Large intestine (tissue), 3 donors: ENCODE measurements around the gene GPC5. TPM values are rescaled to one million over a fixed set of nuclear protein-coding genes. Genes with fewer than 3 reads are reported as not detected.

ENCODE experiments used
- DNase-seq, 2 donors: peaks; one replicate each; pipeline versions ENCODE4 v3.0.0 to v3.0.0-alpha.2; 2013
- H3K27ac ChIP-seq: one replicate; pipeline ENCODE4 v1.5.1; 2013; ENCODE audit warnings: low read length
- H3K27me3 ChIP-seq: 2 replicates; pipeline ENCODE4 v1.6.1; 2013; ENCODE audit warnings: low read length; ENCODE audit not compliant: control insufficient read depth, insufficient read depth
- H3K36me3 ChIP-seq: 2 replicates; pipeline ENCODE4 v1.6.1; 2013; ENCODE audit warnings: low read length; ENCODE audit not compliant: control insufficient read depth, insufficient read depth
- H3K4me1 ChIP-seq: one replicate; pipeline ENCODE4 v1.6.1; 2013; ENCODE audit warnings: low read length; ENCODE audit not compliant: control insufficient read depth, insufficient read depth
- H3K4me3 ChIP-seq: one replicate; pipeline ENCODE4 v1.5.1; 2013; ENCODE audit warnings: low read length
- H3K9me3 ChIP-seq: one replicate; pipeline ENCODE4 v1.6.1; 2013; ENCODE audit warnings: mild to moderate bottlenecking, low read depth, low read length, moderate library complexity; ENCODE audit not compliant: control insufficient read depth
- WGBS: methylation state at CpG from one replicate; pipeline ENCODE4 v1.1.5; 2013; ENCODE audit warnings: low lambda C conversion rate; ENCODE audit not compliant: insufficient coverage; 5-methylcytosine and 5-hydroxymethylcytosine counted together
- polyA plus RNA-seq: library from polyadenylated mRNA; unstranded; fragments of 120-200 nt; gene quantifications from one replicate; pipeline ENCODE4 v1.2.1, GENCODE V29; 2013

GPC5 gene
- polyA plus RNA-seq, 1 donor = 0.42 TPM

DNA sequence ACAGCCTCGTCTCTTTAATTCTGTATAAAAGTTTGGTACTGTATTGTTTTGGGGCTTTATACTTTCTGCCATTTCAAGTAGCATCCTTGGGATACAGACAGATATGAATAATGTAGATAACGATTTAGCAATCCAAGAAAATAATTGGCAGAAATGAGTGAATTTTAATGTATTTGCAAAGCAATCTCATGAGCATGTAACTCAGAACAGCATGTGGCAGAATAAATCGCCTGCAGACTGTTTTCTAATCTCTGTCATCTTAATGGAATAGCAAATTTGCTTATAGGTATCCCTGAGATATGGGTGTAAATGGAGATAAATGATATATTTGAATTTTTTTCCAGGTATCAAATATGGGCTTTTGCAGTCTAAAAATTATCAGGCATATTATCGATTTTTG lies 166.0 kb downstream of the GPC5 start:
- no peaks in the 10 kb centered on the region for H3K27me3 ChIP-seq
- no peaks in the 10 kb centered on the region for H3K4me1 ChIP-seq
- H3K9me3 ChIP-seq = no peaks in the 10 kb centered on the region
- H3K36me3 ChIP-seq = no peaks in the 10 kb centered on the region
- no peak for DNase-seq
- H3K4me3 ChIP-seq = no peak overlapping the region
- no peak overlapping the region for H3K27ac ChIP-seq
- 94% methylated on average over 2 of the region's 4 CpGs for WGBS

DNA sequence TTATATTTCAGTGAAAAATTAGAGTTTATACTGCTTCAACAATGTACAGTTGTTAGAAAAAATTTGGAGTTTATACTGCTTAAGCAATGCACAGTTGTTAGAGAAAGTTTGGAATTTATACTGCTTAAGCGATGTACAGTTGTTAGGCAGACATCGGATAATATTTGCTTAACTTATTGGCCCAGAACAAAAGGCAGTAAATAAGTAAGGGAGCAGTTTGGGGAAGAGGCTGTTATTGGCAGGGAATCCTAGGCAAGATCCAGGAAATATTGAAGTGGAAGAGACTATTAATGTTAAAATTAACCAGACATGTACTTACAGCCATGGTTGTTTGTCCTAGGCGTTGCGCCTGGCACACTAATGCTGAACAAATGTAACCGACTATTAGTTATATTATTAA lies 166.9 kb downstream of the GPC5 start:
- no peak overlapping the region for H3K4me3 ChIP-seq
- H3K27ac ChIP-seq = no peak overlapping the region
- H3K36me3 ChIP-seq = no peaks in the 10 kb centered on the region
- 56% methylated on average over 2 of the region's 5 CpGs for WGBS
- no peaks in the 10 kb centered on the region for H3K27me3 ChIP-seq
- no peak for DNase-seq
- H3K9me3 ChIP-seq = no peaks in the 10 kb centered on the region
- no peaks in the 10 kb centered on the region for H3K4me1 ChIP-seq

DNA sequence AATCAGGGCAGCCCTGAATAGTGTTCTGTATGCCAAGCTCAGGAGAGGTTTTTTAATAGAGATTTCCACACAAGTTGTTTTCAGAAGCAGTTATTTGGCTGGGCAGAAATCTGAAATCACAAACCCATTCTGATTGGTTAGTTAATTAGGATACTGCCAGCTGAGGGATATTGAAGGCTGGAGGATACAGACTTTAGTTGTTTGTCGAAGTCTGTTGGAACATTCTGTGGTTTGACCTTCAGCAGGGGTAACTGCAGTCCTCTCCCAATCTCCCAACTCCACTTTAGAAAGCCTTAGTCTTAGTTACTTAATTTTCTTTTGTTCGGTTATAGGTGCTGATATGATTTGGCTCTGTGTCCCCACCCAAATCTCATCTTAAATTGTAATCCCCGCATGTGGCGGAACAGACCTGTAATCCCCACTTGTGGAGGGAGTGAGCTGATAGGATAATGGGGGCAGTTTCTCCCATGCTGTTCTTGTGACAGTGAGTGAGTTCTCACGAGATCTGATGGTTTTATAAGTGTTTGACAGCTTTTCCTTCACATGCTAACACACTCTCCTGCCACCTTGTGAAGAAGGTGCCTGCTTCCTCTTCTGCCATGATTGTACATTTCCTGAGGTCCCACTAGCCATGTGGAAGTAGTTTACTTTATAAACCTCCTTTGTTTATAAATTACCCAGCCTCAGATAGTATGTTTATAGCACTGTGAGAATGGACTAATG lies 169.2 kb downstream of the GPC5 start:
- H3K27ac ChIP-seq = no peak overlapping the region
- DNase-seq = no peak
- 100% methylated on average over 1 of the region's 5 CpGs for WGBS
- no peaks in the 10 kb centered on the region for H3K27me3 ChIP-seq
- H3K9me3 ChIP-seq = no peaks in the 10 kb centered on the region
- no peaks in the 10 kb centered on the region for H3K36me3 ChIP-seq
- H3K4me3 ChIP-seq = no peak overlapping the region
- no peaks in the 10 kb centered on the region for H3K4me1 ChIP-seq

DNA sequence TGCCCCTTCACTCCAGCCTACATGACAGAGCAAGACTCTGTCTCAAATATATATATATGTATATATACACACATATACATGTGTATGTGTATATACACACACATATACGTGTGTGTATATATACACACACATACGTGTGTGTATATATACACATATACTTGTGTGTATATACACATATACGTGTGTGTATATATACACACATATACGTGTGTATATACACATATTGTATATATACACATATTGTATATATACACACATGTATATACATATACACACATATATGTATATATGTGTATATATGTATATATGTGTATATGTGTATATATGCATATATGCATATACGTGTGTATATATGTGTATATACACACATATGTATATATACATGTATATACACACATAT lies 173.3 kb downstream of the GPC5 start:
- no peak for DNase-seq
- Histone ChIP-seq H3K4me1 (no peaks in the 10 kb centered on the region), H3K36me3 (no peaks in the 10 kb centered on the region), H3K27me3 (no peaks in the 10 kb centered on the region), H3K9me3 (no peaks in the 10 kb centered on the region), H3K4me3 (no peak overlapping the region), H3K27ac (no peak overlapping the region)
- WGBS = no CpG with 5 or more reads among the region's 5 CpGs

DNA sequence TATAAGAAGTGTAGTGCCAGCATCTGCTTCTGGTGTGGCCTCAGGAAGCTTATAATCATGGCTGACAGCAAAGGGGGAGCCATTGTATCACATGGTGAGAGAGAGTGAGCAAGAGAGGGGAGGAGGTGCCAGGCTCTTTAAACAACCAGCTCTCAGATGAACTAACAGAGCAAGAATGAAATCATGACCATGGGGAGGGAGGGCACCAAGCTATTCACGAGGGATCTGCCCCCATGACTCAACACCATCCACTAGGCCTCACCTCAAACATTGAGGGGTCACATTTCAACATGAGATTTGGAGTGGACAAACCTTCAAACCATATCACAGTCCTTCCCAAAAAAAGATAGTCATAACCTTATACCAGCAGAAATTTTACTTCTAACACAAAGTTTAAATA lies 174.0 kb downstream of the GPC5 start:
- H3K27me3 ChIP-seq = no peaks in the 10 kb centered on the region
- DNase-seq = no peak
- WGBS = no CpG with 5 or more reads among the region's 1 CpG

DNA sequence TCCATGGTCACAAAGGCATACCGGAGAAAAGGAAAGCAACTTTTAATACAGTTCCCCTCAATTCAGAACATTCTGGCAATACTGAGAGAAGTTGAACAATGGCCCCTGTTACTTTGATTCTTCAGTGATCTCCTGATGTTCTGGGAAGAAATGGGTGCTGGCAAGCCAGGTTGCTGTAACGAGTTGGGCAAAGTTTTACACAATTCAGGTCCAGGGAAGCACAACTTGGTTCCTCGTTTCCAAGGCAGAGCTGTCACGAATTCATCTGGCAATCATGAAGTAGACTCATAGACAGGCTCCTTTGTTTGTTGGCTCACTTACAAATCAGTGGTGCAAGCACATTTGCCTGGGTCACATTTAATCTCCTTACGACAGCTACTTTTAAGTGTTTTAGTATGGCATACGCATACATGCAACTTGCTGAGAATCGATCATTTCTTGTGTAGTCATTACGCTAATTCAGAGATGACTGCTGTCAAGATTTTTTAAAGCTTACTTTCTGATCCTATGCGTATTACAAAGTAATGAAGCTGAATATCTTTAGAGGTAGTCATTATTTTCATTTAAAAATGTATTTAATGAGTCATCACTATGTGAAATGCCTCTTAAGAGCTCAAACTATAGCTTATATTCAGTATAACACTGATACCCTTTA lies 174.7 kb downstream of the GPC5 start:
- no peak for DNase-seq
- no peak overlapping the region for H3K4me3 ChIP-seq
- no peaks in the 10 kb centered on the region for H3K36me3 ChIP-seq
- no peaks in the 10 kb centered on the region for H3K4me1 ChIP-seq
- H3K27me3 ChIP-seq = no peaks in the 10 kb centered on the region
- no peaks in the 10 kb centered on the region for H3K9me3 ChIP-seq
- no peak overlapping the region for H3K27ac ChIP-seq
- WGBS = no CpG with 5 or more reads among the region's 9 CpGs

More for the DNA sequence above, 174.0 kb downstream of the GPC5 start:
- Histone ChIP-seq H3K36me3 (no peaks in the 10 kb centered on the region), H3K4me1 (no peaks in the 10 kb centered on the region), H3K27ac (no peak overlapping the region), H3K4me3 (no peak overlapping the region), H3K9me3 (no peaks in the 10 kb centered on the region)

DNA sequence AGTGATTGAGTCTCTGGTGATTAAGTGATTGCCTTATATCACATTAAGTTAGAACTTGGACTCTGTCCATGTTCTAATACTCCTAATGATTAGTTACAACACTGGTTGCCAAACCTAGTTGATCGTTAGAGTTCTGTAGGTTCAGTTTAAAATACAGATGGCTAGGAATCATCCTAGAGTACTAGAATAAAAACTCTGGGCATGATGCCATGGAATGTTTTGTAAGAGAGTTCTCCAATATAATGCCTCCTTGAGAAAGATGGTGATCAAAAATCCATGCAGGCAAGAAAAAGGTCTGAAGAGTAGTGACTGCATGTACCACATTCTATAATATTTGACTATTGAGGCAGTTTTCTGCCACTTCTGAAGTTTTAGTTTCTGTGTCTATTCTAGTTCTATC lies 176.3 kb downstream of the GPC5 start:
- H3K27me3 ChIP-seq = no peaks in the 10 kb centered on the region
- no peaks in the 10 kb centered on the region for H3K9me3 ChIP-seq
- DNase-seq = no peak
- WGBS = no CpG with 5 or more reads among the region's 1 CpG
- H3K4me1 ChIP-seq = no peaks in the 10 kb centered on the region
- H3K36me3 ChIP-seq = no peaks in the 10 kb centered on the region
- H3K27ac ChIP-seq = no peak overlapping the region
- H3K4me3 ChIP-seq = no peak overlapping the region

DNA sequence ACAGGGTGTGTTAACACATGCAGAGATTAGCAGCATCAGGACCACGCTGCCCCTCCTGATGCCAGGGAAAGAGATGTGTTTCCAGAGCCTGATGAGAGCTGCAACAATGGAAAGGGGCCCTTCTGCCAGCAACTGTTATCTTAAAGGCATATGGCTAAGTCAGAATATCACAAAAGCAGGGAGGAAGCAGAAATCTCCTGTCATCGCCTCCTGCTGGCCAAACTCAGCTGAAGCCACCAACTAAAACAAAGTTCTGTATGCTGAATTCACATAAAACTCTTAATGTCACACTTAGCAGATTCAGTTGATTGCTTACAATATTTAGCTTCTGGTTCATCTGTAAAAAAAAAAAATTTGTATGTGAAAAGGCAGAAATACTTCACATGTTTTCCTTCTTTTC lies 178.2 kb downstream of the GPC5 start:
- H3K27me3 ChIP-seq = no peaks in the 10 kb centered on the region
- H3K4me1 ChIP-seq = no peaks in the 10 kb centered on the region
- H3K9me3 ChIP-seq = no peaks in the 10 kb centered on the region
- no peak overlapping the region for H3K4me3 ChIP-seq
- DNase-seq = peak in 1 of 2 donors; percentile 7
- no peak overlapping the region for H3K27ac ChIP-seq
- WGBS = no CpG with 5 or more reads among the region's 2 CpGs
- no peaks in the 10 kb centered on the region for H3K36me3 ChIP-seq

DNA sequence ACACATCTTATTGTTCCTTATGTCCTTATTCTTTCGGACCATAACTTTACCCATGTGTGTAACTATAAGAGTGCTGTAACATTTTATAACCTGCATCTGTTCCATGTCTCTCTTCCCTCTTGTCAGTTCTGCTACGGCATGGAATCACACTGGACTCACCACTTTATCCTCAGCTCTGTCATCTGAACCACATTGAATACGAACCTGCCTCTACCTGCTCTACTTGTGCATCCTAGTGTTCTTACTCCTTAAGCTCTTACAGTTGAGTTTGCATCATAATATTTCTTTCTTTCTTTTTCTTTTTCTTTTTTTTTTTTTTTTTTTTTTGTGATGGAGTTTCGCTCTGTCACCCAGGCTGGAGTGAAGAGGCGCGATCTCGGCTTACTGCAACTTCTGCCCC lies 180.9 kb downstream of the GPC5 start:
- H3K9me3 ChIP-seq = no peaks in the 10 kb centered on the region
- no peak overlapping the region for H3K4me3 ChIP-seq
- H3K36me3 ChIP-seq = no peaks in the 10 kb centered on the region
- no peak overlapping the region for H3K27ac ChIP-seq
- H3K4me1 ChIP-seq = no peaks in the 10 kb centered on the region
- DNase-seq = no peak
- no peaks in the 10 kb centered on the region for H3K27me3 ChIP-seq
- 83% methylated on average over 1 of the region's 7 CpGs for WGBS

DNA sequence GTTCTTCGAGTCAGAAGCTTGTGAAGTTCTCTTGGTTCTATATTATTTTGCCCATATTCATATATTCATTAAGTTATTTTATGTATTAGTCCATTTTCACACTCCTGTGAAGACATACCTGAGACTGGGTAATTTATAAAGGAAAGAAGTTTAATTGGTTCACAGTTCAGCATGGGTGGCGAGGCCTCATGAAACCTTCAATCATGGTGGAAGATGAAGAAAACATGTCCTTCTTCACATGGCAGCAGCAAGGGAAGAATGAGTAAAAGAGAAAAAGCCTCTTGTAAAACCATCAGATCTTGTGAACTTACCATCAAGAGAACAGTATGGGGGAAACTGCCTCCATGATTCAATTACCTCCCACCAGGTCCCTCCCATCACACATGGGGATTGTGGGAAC lies 182.3 kb downstream of the GPC5 start:
- no CpG with 5 or more reads among the region's 2 CpGs for WGBS
- no peaks in the 10 kb centered on the region for H3K27me3 ChIP-seq
- H3K4me1 ChIP-seq = no peaks in the 10 kb centered on the region
- no peaks in the 10 kb centered on the region for H3K36me3 ChIP-seq
- no peak overlapping the region for H3K4me3 ChIP-seq
- DNase-seq = no peak
- no peaks in the 10 kb centered on the region for H3K9me3 ChIP-seq
- H3K27ac ChIP-seq = no peak overlapping the region

DNA sequence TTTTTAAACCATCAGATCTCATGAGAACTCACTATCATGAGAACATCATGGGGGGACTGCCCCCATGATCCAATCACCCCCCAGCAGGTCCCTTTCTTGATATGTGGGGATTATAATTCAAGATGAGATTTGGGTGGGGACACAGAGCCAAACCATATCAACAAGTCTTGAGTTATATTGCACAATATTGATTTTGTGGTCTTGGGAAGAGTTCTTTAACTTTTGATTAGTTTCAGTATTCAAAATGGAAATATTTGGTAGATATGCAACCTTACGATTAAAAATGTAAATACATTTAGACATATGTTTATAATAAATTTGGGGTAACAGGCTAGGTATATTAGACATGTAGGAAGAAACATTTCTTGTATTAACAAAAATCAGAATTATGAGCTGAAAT lies 188.2 kb downstream of the GPC5 start:
- DNase-seq = no peak
- no peaks in the 10 kb centered on the region for H3K4me1 ChIP-seq
- H3K9me3 ChIP-seq = peaks cover 2% of the 10 kb centered on the region
- H3K36me3 ChIP-seq = no peaks in the 10 kb centered on the region
- whole genome bisulfite sequencing = 80% methylated on average over 1 of the region's 1 CpG
- H3K27me3 ChIP-seq = no peaks in the 10 kb centered on the region
- no peak overlapping the region for H3K4me3 ChIP-seq
- no peak overlapping the region for H3K27ac ChIP-seq
